Measurements from ENCODE around the gene RWDD3.

DNA sequence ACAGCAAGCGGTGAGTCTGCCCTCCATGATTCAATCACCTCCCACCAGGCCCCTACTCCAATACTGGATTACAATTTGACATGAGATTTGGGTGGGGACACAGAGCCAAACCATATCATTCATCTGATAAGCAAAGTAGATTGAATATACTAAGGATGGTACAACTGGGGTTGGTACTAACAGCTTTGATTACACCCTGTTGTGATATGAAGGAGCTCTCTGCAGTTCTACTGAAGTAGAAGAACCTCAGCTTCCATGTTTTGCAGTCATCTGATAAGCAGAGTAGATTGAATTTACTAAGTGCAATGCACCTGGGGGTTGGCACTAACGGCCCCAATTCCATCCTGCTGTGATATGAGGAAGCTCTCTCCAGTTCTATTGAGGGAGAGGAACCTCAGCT lies 31.1 kb downstream of the RWDD3 start:
- TF ChIP-seq, protein P1, sequence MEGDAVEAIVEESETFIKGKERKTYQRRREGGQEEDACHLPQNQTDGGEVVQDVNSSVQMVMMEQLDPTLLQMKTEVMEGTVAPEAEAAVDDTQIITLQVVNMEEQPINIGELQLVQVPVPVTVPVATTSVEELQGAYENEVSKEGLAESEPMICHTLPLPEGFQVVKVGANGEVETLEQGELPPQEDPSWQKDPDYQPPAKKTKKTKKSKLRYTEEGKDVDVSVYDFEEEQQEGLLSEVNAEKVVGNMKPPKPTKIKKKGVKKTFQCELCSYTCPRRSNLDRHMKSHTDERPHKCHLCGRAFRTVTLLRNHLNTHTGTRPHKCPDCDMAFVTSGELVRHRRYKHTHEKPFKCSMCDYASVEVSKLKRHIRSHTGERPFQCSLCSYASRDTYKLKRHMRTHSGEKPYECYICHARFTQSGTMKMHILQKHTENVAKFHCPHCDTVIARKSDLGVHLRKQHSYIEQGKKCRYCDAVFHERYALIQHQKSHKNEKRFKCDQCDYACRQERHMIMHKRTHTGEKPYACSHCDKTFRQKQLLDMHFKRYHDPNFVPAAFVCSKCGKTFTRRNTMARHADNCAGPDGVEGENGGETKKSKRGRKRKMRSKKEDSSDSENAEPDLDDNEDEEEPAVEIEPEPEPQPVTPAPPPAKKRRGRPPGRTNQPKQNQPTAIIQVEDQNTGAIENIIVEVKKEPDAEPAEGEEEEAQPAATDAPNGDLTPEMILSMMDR (conservative IDR thresholded peaks at IDR 0.05), result no peak
- TF ChIP-seq EZH2 (IDR thresholded peaks at IDR 0.05; ENCODE audit: low read depth), result no peak
